CD14-positive monocyte (primary cell): ENCODE measurements around the gene TKT. TPM values are rescaled to one million over a fixed set of nuclear protein-coding genes. Genes with fewer than 3 reads are reported as not detected.

Experiments
- DNase-seq, 3 donors: peaks; one replicate each; pipeline ENCODE4 v3.0.0-alpha.2; 2011 to 2022
- H2AFZ ChIP-seq: 2 replicates; pipeline ENCODE4 v1.6.0; 2012; ENCODE audit warnings: mild to moderate bottlenecking, low read depth, low read length, inconsistent platforms; ENCODE audit not compliant: insufficient read depth, poor library complexity, severe bottlenecking
- H3K27ac ChIP-seq, 2 donors: 1 replicate in 1 of 2; 2 replicates in 1 of 2; pipeline ENCODE4 v1.5.1; 2012 to 2013; ENCODE audit warnings: low read length in 2 of 2, control low read depth in 1 of 2, inconsistent platforms in 1 of 2, low read depth in 1 of 2, mild to moderate bottlenecking in 1 of 2
- H3K27me3 ChIP-seq, 2 donors: one replicate each; pipeline versions ENCODE4 v1.6.0 to v1.6.1; 2011 to 2013; ENCODE audit warnings: low read length in 2 of 2; ENCODE audit not compliant: control insufficient read depth in 2 of 2, insufficient read depth in 2 of 2
- H3K36me3 ChIP-seq, 2 donors: replicated peaks in 1 of 2; 1 replicate in 1 of 2; 2 replicates in 1 of 2; pipeline versions ENCODE4 v1.5.1 to v1.6.1; 2012 to 2013; ENCODE audit warnings: low read length in 2 of 2, control low read depth in 1 of 2, inconsistent platforms in 1 of 2, mild to moderate bottlenecking in 1 of 2; ENCODE audit not compliant: insufficient read depth in 2 of 2, control insufficient read depth in 1 of 2
- H3K4me1 ChIP-seq, 2 donors: 1 replicate in 1 of 2; 2 replicates in 1 of 2; pipeline versions ENCODE4 v1.5.1 to v1.6.1; 2012 to 2013; ENCODE audit warnings: low read length in 2 of 2, control low read depth in 1 of 2, inconsistent platforms in 1 of 2, mild to moderate bottlenecking in 1 of 2, moderate library complexity in 1 of 2; ENCODE audit not compliant: insufficient read depth in 2 of 2, control insufficient read depth in 1 of 2
- H3K4me2 ChIP-seq: replicated peaks from 2 replicates; pipeline ENCODE3; 2012; ENCODE audit warnings: low read length, moderate library complexity, mild to moderate bottlenecking; ENCODE audit not compliant: poor library complexity, severe bottlenecking; ENCODE audit errors: extremely low read depth
- H3K4me3 ChIP-seq, 3 experiments: fragments of 200-600 bp in 1 of 3; sonication (generic) in 1 of 3; replicated peaks in 1 of 3; 1 replicate in 2 of 3; 2 replicates in 1 of 3; pipeline ENCODE4 v1.5.1; 2011 to 2013; ENCODE audit warnings: low read length in 3 of 3, mild to moderate bottlenecking in 3 of 3, control low read depth in 2 of 3, low read depth in 2 of 3, inconsistent platforms in 1 of 3, moderate library complexity in 1 of 3
- H3K79me2 ChIP-seq: 2 replicates; pipeline ENCODE4 v1.6.0; 2012; ENCODE audit warnings: mild to moderate bottlenecking, control low read depth, inconsistent platforms, low read length, moderate library complexity; ENCODE audit not compliant: insufficient read depth
- H3K9ac ChIP-seq: 2 replicates; pipeline ENCODE4 v1.6.0; 2017; ENCODE audit warnings: low read length, mild to moderate bottlenecking; ENCODE audit not compliant: insufficient read depth, poor library complexity, severe bottlenecking
- H3K9me3 ChIP-seq, 2 donors: replicated peaks in 1 of 2; 1 replicate in 1 of 2; 2 replicates in 1 of 2; pipeline versions ENCODE4 v1.5.1 to v1.6.1; 2012 to 2013; ENCODE audit warnings: low read length in 2 of 2, control low read depth in 1 of 2; ENCODE audit not compliant: control insufficient read depth in 1 of 2, insufficient read depth in 1 of 2
- H4K20me1 ChIP-seq: 2 replicates; pipeline ENCODE4 v1.6.0; 2012; ENCODE audit warnings: mild to moderate bottlenecking, low read length, control low read depth, moderate library complexity; ENCODE audit not compliant: insufficient read depth
- H3K27ac Mint-ChIP-seq, 7 donors: one replicate each; pipeline ENCODE4 v1.8.0; 2020; ENCODE audit warnings: mild to moderate bottlenecking in 7 of 7, mixed read lengths in 7 of 7, moderate library complexity in 6 of 7, inconsistent platforms in 2 of 7
- H3K27me3 Mint-ChIP-seq, 3 donors: one replicate each; pipeline ENCODE4 v1.8.0; 2021 to 2022; ENCODE audit warnings: low read depth in 3 of 3, mild to moderate bottlenecking in 3 of 3, mixed read lengths in 3 of 3, moderate library complexity in 3 of 3, inconsistent platforms in 1 of 3
- H3K36me3 Mint-ChIP-seq, 2 donors: one replicate each; pipeline ENCODE4 v1.8.0; 2020; ENCODE audit warnings: mixed read lengths in 2 of 2, inconsistent platforms in 1 of 2, mild to moderate bottlenecking in 1 of 2
- H3K4me1 Mint-ChIP-seq: one replicate; pipeline ENCODE4 v1.8.0; 2020; ENCODE audit warnings: mild to moderate bottlenecking, mixed read lengths
- H3K4me3 Mint-ChIP-seq, 2 donors: one replicate each; pipeline ENCODE4 v1.8.0; 2020; ENCODE audit warnings: mild to moderate bottlenecking in 2 of 2, mixed read lengths in 2 of 2, moderate library complexity in 1 of 2
- H3K9me3 Mint-ChIP-seq, 7 donors: one replicate each; pipeline ENCODE4 v1.8.0; 2020 to 2022; ENCODE audit warnings: mixed read lengths in 7 of 7, mild to moderate bottlenecking in 6 of 7, moderate library complexity in 6 of 7, inconsistent platforms in 2 of 7
- CTCF ChIP-seq: fragments of 200-600 bp; IDR thresholded peaks from one replicate; pipeline ENCODE4 v1.8.0; 2022; ENCODE audit warnings: antibody characterized with exemption, mild to moderate bottlenecking
- WGBS: methylation state at CpG from one replicate; pipeline ENCODE4 v1.1.5; 2013; ENCODE audit warnings: missing lambda C conversion rate; ENCODE audit not compliant: insufficient coverage; 5-methylcytosine and 5-hydroxymethylcytosine counted together
- intact Hi-C, 2 donors: fragments of 100-400 bp; cut with micrococcal nuclease; formaldehyde crosslinking; loops; one replicate each; pipeline versions ENCODE4 v1.15.0 to v1.15.1; 2023
- polyA plus RNA-seq, 3 donors: library from polyadenylated mRNA; depleted of rRNA in 1 of 3; unstranded in 2 of 3; stranded (reverse) in 1 of 3; fragments of 300-500 nt in 2 of 3; fragments of >200 nt in 1 of 3; fragmentation: Illumina TruSeq in 2 of 3; gene quantifications; 1 replicate in 2 of 3; 2 replicates in 1 of 3; pipeline ENCODE4 v1.2.3, GENCODE V29; 2012 to 2021

Gene TKT
- polyA plus RNA-seq, 3 donors: 496 to 582 (median 562) TPM

- Histone ChIP-seq H4K20me1 (peaks cover 9% of the 10 kb centered on the region), H3K36me3 (no peaks in the 10 kb centered on the region), H3K79me2 (no peaks in the 10 kb centered on the region), H3K27me3 (no peaks in the 10 kb centered on the region), H3K4me1 (peaks cover 18 to 39% of the 10 kb centered on the region in 2 donors), H3K4me3 (no peak overlapping the region), H3K27ac (no peak overlapping the region), H2AFZ (no peak overlapping the region), H3K9me3 (peaks cover 10 to 15% of the 10 kb centered on the region in 2 donors), H3K4me2 (no peak overlapping the region), H3K9ac (no peak overlapping the region)
- no peak overlapping the region for H3K27ac Mint-ChIP-seq
- H3K9me3 Mint-ChIP-seq: peaks cover 3 to 21% (median 17%) of the 10 kb centered on the region in 7 donors
- peaks cover 3 to 8% of the 10 kb centered on the region in 2 donors for H3K36me3 Mint-ChIP-seq
- no peak for TF ChIP-seq CTCF
- H3K4me1 Mint-ChIP-seq: peaks cover 37% of the 10 kb centered on the region
- WGBS: no CpG with 5 or more reads among the region's 2 CpGs
- intact Hi-C loops: loop anchor here in 1 of 2 donors (10.0 kb wide), 1 partner anchor 59 kb away; no protein-coding TSS in a partner anchor
- DNase-seq: no peak
- peaks cover 0 to 2% (median 0%) of the 10 kb centered on the region in 3 donors for H3K27me3 Mint-ChIP-seq
- no peak overlapping the region for H3K4me3 Mint-ChIP-seq
These were observed 40.0 kb downstream of the TKT start for GRCh38 chr3:53215816-53216215.

GRCh38 chr3:53213276-53213675, 42.5 kb downstream of the TKT start:
- 100% methylated on average over 6 of the region's 7 CpGs for WGBS
- no peaks in the 10 kb centered on the region for H4K20me1 ChIP-seq
- no peak overlapping the region for H3K4me2 ChIP-seq
- H3K27ac ChIP-seq: no peak overlapping the region
- DNase-seq: no peak
- H3K27ac Mint-ChIP-seq: no peak overlapping the region
- no peak overlapping the region for H3K9ac ChIP-seq
- peaks cover 0 to 3% (median 0%) of the 10 kb centered on the region in 3 donors for H3K27me3 Mint-ChIP-seq
- H3K9me3 ChIP-seq: peaks cover 20 to 25% of the 10 kb centered on the region in 2 donors
- intact Hi-C loops: loop anchor here in 1 of 2 donors (10.0 kb wide), 1 partner anchor 62 kb away; no protein-coding TSS in a partner anchor
- H3K4me1 ChIP-seq: peaks cover 18 to 33% of the 10 kb centered on the region in 2 donors
- no peak overlapping the region for H2AFZ ChIP-seq
- H3K4me3 ChIP-seq: no peak overlapping the region
- peaks cover 8 to 33% (median 28%) of the 10 kb centered on the region in 7 donors for H3K9me3 Mint-ChIP-seq
- H3K4me3 Mint-ChIP-seq: no peak overlapping the region
- no peak for TF ChIP-seq CTCF
- no peaks in the 10 kb centered on the region for H3K79me2 ChIP-seq
- peaks cover 29% of the 10 kb centered on the region for H3K4me1 Mint-ChIP-seq
- H3K27me3 ChIP-seq: no peaks in the 10 kb centered on the region
- peaks cover 0 to 6% of the 10 kb centered on the region in 2 donors for H3K36me3 ChIP-seq
- peaks cover 8 to 17% of the 10 kb centered on the region in 2 donors for H3K36me3 Mint-ChIP-seq
